NB4 (cell line): ENCODE results near the gene SLC30A2.

Source experiments
- DNase-seq: peaks from one replicate; pipeline ENCODE4 v3.0.0; 2010; ENCODE audit warnings: low read depth
- H3K4me3 ChIP-seq: one replicate; pipeline ENCODE4 v1.5.1; 2011; ENCODE audit warnings: mild to moderate bottlenecking, low read depth, low read length, moderate library complexity
- MYC ChIP-seq: IDR thresholded peaks from 2 replicates; pipeline ENCODE4 v1.6.1; 2011; ENCODE audit warnings: low read depth, low read length
- POLR2A ChIP-seq: IDR thresholded peaks from 2 replicates; pipeline ENCODE4 v1.6.1; 2011; ENCODE audit warnings: mild to moderate bottlenecking; ENCODE audit not compliant: insufficient read length; ENCODE audit errors: extremely low read depth
- TF ChIP-seq, protein P1 (sequence below): IDR thresholded peaks from one replicate; pipeline ENCODE4 v1.5.1; 2012; ENCODE audit warnings: low read depth, low read length
- TF ChIP-seq, protein P2 (sequence below): IDR thresholded peaks from 2 replicates; pipeline ENCODE4 v1.6.1; 2011; ENCODE audit warnings: low read depth, low read length

The SLC30A2 gene

DNA sequence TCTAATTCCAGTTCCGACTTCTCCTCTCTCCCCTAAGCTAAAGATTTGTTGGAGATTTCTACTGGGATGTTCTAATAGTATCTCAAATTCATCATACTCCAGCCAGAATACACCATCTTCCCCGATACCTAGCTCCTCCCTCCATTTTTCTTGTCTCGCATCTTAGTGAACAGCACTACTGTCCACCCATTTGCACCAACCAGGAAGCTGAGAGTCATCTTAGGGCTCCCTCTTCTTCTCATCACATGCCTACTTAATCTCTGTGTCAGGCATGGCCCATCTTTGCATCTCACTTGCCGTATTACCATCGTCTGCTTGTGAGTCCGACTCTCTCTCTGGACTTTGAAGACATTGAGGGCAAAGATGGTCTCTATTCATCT is 25.0 kb upstream of the SLC30A2 start:
- TF ChIP-seq POLR2A = no peak
- no peak for TF ChIP-seq MYC
- DNase-seq = no peak
- H3K4me3 ChIP-seq = no peak overlapping the region

DNA sequence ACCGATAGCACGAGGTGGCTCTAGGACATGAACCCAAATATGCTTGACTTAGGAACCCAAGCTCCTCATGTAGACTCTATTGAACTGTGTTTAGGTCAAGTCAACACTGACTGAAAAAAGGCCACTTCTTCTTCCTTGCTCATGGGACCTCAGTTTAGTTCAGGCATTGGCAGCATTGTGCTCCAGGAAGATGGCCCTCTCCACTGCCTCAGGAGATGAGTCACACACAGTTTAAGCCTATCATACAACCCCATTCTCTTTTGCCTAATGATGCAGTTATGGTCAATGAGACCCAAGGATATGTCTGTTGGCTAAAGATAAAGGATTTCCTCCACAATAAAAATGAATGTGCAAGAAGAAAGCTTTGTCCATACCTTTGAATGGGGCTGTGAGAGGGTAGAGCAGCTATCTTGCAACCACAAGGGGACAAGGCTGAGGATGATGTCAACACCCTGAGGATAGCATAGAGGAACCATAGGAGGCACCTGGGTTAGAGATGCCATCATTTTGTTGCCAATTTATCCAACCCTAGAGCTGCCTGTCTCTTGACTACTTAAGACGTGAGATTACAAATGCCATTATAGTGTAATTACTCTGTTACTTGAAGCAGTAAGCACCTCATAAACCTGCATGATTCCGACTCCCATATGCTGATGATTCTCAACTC is 24.5 kb upstream of the SLC30A2 start:
- DNase-seq = peak; percentile 48
- TF ChIP-seq, protein P1, sequence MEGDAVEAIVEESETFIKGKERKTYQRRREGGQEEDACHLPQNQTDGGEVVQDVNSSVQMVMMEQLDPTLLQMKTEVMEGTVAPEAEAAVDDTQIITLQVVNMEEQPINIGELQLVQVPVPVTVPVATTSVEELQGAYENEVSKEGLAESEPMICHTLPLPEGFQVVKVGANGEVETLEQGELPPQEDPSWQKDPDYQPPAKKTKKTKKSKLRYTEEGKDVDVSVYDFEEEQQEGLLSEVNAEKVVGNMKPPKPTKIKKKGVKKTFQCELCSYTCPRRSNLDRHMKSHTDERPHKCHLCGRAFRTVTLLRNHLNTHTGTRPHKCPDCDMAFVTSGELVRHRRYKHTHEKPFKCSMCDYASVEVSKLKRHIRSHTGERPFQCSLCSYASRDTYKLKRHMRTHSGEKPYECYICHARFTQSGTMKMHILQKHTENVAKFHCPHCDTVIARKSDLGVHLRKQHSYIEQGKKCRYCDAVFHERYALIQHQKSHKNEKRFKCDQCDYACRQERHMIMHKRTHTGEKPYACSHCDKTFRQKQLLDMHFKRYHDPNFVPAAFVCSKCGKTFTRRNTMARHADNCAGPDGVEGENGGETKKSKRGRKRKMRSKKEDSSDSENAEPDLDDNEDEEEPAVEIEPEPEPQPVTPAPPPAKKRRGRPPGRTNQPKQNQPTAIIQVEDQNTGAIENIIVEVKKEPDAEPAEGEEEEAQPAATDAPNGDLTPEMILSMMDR = no peak
- TF ChIP-seq POLR2A (no peak), MYC (no peak)
- TF ChIP-seq, protein P2, sequence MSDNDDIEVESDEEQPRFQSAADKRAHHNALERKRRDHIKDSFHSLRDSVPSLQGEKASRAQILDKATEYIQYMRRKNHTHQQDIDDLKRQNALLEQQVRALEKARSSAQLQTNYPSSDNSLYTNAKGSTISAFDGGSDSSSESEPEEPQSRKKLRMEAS = no peak
- H3K4me3 ChIP-seq = no peak overlapping the region

DNA sequence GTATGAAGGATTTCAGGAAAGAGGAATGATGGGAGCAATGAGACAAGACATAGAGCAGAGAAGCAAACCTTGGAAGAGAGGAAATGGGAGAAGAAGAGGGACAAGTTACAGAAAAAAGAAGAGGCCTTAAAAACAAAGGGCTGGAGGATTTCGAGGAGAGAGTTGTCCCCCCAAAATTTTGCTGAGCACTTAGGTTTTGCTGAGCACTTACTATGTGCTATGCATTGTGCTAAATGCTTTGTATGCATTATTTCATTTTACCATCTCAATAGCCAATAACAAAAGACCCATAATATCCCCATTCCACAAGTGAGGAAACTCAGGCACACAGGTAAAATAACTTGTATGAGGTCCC is 24.0 kb upstream of the SLC30A2 start:
- no peak for DNase-seq
- no peak overlapping the region for H3K4me3 ChIP-seq
- TF ChIP-seq, protein P1 = no peak
- TF ChIP-seq POLR2A (no peak), MYC (no peak)
- TF ChIP-seq, protein P2 = no peak

DNA sequence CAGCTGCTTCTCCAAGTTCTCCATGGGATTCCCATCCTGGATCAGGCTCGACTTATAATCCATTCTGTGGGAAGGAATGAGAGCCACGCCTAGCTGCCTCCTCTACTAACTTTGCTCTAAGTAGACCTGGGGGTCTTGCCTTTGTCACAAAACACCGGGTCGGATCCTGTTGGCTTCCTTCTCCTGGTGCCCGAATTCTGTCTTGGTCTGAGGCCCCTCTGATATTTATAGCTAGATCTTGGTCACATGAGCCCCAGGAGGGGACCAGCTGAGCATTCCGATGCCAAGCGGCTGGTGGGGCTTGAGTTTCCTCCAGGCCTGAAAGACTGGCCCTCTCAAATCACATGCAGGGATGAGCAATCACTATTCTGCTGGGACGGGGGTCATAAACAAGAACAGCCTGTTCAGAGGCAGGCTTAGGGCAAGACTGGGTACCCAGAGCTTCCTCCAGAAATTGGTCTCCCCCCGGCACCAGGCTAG is 21.6 kb upstream of the SLC30A2 start, which contains the start of gene TRIM63:
TRIM63 (minus strand) TSS at position 199 of the 480 bp plus-strand sequence; CDS start at position 63, 136 bp downstream.
- no peak for DNase-seq
- H3K4me3 ChIP-seq = no peak within 1 kb of the TSS
- TF ChIP-seq, protein P2 = no peak
- TF ChIP-seq, protein P1 = no peak
- TF ChIP-seq MYC (no peak), POLR2A (no peak)

DNA sequence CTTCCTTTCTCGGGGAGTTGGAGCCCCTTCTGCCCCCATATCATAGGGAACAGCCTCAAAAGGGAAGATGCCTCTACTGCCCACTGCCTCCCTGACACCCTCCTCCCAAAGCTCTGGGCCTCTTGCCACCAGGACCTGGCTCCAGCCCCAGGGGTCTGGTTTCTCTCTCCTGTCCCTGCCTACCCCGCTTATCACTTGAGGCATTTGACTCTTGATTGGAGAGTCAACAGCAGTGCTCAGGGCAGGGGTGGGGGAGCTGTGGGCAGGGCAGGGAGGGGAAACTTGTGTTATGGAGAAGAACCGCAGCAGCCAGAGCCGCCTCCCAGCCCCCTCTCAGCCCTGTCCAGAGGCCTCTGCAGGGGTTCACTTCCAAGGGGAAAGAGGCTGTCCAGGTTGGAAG is 20.9 kb upstream of the SLC30A2 start:
- TF ChIP-seq MYC = no peak
- TF ChIP-seq, protein P2 = no peak
- DNase-seq = no peak
- H3K4me3 ChIP-seq = no peak overlapping the region

DNA sequence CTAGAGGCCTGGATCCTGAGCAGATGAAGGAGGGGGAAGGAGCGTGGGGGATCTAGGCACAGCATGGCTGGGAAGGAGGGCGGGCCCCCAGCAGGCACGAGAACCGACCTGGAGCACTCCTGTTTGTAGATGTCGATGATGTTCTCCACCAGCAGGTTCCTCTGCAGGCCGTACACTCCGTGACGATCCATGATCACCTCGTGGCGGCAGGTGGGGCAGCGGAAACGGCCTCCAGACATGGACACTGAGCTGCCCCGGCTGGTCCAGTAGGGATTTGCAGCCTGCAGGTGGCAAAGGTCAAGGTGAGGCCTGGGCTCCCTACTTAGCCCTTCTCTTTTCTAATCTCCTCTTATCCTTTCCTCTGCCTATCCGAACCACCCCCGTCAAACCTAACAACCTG is 20.2 kb upstream of the SLC30A2 start:
- DNase-seq = no peak
- no peak overlapping the region for H3K4me3 ChIP-seq
- TF ChIP-seq, protein P2 = no peak
- TF ChIP-seq MYC (no peak), POLR2A (no peak)
- TF ChIP-seq, protein P1 = no peak

DNA sequence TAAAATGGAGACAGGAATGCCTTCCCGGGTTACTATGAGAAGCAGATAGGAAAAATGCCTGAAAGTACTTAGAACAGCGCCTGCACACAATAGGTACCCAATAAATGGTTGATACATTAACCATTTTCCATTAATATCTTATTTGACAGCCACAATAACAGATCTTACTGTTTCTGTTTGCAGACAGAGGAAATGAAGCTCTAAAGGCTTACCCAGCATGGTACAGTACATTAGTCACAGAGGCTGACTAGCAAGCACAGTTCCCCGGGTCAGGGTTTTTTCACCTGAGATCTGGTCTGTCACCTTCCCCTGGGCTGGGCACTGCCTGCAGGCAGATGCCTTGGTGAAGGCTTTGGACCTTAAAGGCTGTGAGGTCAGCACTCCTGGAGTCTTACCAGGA is 18.6 kb upstream of the SLC30A2 start:
- DNase-seq = no peak
- no peak overlapping the region for H3K4me3 ChIP-seq
- TF ChIP-seq POLR2A (no peak), MYC (no peak)
- TF ChIP-seq, protein P2 = no peak
- TF ChIP-seq, protein P1 = no peak
